ENCODE results near the gene PRKCA.
"Not testable (repeated sequence)": the region's sequence is repeated elsewhere in the genome, so short reads cannot be mapped to it uniquely, and the experiment has no call there.

Gene PRKCA

DNA sequence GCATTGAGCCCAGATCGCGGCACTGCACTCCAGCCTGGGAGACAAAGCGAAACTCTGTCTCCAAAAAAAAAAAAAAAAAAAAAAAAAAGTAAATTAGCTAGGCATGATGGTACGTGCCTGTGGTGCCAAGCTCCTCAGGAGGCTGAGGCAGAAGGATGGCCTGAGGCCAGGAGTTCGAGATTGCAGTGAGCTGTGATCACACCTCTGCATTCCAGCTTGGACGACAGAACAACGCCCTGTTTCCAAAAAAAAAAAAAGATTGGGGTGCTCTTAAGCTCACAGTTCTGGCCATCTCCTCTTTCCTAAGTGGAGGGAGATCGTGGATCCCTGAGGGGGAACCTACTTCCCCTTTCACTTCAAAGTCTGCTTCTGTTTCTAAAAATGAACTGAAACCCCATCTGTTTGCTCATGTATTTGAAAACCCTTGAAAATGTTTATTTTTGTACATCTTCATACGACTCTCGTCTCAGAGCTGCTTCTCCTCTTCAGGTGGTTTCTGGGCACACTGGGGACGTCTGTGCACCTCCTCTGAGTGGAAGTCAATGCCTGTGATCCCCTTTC lies 138.8 kb downstream of the PRKCA start:
- no peak for DNase-seq (ENCODE audit: low spot score)

DNA sequence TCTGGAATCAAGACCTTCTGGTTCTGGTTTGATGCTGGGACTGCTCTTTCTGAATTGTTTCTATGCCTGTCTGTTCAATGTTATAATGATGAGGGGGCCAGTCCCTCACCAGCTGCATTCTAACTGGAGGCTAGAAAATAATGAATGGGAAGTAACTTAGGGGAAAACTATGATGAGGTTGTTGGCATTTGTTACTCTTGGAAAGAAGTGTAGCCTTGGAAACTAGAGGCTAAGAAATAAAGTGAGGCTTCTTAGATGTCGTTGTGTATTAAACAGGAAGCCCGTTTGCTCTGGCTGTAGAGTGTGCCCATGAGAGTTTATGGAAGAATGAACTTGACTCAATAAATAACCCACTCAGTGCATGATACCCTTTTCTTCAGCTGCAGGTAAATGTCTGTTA lies 140.8 kb downstream of the PRKCA start:
- DNase-seq (ENCODE audit: low spot score), result no peak

DNA sequence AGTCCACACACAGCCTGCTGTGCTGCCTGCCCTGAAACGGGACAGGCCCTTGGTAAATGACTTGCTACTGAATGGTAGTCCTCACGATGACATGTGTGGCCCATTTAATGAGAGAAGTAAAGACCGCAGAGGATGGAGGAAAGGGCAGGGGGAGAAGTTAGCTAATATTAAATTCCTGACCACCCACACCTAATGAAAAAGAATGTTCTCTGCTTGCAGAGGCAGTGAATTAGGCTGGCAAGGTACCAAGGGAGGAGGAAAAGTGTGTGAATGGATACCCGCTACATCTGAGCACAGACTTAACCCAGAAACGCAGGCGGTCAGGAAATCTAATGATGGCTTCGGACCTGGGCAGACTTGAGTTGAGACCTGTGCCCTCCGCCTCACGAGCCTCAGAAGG lies 141.2 kb downstream of the PRKCA start:
- DNase-seq (ENCODE audit: low spot score), result no peak

- DNase-seq (ENCODE audit: low spot score), result no peak
Measured at GRCh38 chr17:66444031-66444430, 141.6 kb downstream of the PRKCA start.

DNA sequence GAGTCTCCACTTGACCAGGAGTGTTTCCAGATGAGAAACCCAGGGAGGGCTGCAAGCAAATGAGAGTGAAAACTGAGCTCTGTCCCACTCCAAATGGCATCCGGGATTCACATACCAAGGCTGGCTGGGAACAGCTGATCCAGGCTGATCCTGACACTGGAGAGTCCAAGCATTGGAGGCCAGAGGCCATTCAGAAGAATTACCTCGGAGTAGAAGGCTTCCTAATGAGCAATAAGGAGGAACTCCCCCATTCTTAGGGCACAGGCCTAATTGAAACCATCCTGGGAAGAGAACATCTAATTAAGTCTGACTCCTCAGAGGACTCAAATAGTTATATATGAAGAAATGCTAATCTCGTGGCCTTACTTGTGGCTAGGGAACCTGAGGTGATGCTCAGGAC lies 142.8 kb downstream of the PRKCA start:
- DNase-seq (ENCODE audit: low spot score), result no peak

DNA sequence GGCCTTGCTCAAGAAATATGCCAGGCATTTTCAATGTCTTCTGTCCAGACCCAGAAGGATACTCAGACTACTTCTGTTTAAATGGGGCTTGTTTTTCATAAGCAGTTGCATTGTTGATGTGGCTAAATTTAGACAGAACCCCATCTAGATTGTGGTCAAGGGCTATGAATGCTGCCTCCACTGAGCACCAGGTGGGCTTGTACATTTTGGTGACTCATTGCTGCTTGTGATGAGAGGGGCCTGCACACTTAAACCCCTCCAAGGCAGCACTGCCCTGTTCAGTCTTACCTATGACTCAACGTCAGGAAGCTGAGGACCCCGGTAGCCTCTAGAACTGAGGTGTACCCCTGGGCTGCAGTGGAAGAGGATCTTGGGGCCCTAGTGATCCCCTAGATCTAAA lies 144.0 kb downstream of the PRKCA start:
- DNase-seq (ENCODE audit: low spot score), result no peak

GRCh38 chr17:66447159-66447558 lies 144.7 kb downstream of the PRKCA start:
- no peak for DNase-seq (ENCODE audit: low spot score)

- no peak for DNase-seq (ENCODE audit: low spot score)
Measured at GRCh38 chr17:66448026-66448639, 145.7 kb downstream of the PRKCA start.

- no peak for DNase-seq (ENCODE audit: low spot score)
Measured at GRCh38 chr17:66449418-66449977, 147.1 kb downstream of the PRKCA start.

DNA sequence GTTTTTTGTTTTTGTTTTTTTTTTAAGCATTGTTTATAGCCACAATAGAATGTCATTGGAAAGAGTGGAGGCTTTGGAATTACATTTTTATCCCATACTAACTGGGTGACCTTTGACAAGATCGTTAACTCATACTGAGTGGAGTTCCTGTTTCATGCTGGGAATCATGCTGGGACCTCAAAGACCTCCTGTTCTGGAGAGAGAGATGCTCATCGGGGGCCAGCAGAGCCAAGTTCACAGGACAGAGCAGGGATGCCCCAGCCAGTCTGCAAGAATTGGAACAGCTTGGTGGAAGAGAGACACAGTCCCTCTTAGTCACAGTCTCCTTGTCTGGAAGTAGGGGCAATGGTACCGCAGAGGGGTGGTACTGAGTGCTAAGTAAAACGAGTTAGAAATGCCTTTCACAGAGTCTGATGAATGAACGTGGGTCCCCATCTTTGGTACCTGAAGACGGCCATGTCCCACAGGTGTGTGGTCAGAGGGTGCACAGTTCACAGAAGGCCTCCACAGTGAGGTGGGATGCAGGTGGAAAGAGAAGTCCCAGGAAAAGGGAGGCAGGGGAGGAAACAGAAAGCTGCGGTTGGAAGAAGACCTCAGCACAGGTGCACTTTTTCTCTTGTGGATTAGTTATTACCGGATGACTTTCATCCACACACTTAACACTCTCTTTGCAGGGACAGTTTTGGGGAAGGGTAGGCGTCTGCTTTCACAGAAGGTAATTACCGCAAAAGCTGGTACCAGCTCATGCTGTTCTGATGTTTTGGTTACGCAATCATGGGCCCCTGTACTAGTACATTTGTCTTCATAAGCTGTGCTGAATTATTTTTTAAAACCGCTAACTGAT lies 147.8 kb downstream of the PRKCA start:
- no peak for DNase-seq (ENCODE audit: low spot score)

- no peak for DNase-seq (ENCODE audit: low spot score)
Measured at GRCh38 chr17:66450852-66451158, 148.4 kb downstream of the PRKCA start.

DNA sequence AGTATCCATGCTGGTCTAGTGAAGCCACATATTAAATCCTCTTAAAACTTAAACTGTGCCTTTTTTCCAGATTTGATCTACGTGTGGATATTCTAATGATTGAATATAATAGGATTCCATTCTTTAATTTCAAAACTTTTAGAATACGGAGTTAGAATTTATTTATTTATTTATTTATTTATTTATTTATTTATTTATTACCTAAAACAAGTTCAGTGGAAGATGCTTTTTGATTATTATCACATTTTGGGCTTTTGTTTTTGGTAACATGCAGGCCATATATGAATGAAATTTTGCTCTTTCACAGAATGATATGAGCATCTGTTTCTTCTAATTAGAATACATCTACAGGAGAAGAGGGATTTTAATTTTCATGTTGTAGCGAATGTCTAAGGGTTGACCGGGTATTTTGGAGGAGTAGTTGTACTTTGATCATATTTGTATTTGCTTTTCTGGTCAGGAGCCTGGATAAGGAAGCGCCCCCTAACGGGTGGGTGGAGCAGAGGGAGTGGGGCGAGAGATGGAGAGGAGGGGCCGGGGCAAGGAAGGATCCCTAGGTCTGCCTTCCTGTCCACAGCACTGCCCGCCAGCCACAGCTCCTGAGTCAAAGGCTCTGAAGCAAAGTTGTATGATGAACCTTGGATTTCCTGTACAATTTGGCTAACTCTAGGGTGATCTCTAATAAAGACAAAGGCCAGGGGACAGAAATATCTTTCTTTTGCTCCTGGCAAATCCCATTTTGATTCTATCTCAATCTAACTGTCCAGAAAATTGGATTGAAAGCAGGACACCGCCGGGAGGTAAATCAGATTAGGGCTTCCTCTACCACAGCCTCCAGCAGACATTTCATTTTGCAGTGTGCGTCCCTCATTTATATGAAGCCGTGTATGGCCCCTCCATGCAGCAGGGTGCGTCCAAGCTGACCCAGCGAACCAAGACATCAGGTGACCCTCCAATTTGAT lies 149.1 kb downstream of the PRKCA start:
- DNase-seq (ENCODE audit: low spot score), result no peak

DNA sequence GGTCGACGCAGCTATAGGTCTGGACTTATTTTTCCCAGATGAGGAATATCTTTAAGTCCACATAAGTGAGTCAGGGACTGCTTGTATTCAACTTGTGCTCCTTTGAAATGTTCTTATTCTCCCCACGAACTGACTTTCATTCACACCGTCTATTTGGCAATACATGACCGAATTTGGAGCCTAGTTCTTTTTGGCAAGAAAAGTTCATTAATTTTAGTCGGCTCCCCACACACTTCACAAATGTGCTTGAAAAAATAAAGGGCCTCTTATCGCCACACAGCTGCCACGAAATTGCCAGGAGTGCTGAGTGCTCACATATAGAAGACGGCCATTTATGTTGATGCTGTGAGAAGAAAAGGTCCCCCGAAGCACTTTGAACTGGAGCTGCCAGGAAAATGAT lies 152.6 kb downstream of the PRKCA start:
- no peak for DNase-seq (ENCODE audit: low spot score)

DNA sequence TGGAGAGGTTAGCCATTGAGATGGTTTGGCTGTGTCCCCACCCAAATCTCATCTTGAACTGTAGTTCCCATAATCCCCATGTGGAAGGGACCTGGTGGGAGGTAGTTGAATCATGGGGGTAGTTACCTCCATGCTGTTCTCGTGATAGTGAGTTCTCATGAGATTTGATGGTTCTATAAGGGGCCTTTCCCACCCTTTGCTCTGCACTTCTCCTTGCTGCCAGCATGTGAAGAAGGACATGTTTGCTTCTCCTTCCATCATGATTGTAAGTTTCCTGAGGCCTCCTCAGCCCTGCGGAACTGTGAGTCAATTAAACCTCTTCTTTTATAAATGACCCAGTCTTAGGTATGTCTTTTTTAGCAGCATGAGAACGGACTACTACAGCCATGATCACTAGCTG lies 155.1 kb downstream of the PRKCA start:
- DNase-seq (ENCODE audit: low spot score), result not testable (repeated sequence)

DNA sequence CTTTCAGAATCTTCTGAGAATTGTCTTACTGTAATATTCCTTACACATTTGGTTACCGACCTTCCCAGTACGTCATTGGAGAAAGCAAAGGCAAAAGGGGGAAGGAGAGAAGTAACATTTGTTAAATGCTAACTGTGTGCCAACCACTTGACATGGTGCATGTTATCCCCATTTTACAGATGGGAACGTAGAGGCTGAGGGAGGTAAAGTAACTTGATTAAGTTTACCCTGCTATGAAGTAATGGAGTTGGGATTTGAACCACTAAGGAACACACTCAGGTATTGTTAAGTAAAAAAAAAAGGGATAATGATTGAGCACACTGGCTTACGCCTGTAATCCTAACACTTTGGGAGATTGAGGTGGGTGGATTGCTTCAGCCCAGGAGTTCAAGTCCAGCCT lies 156.4 kb downstream of the PRKCA start:
- no peak for DNase-seq (ENCODE audit: low spot score)

- no peak for DNase-seq (ENCODE audit: low spot score)
Measured at GRCh38 chr17:66459811-66460270, 157.4 kb downstream of the PRKCA start.

GRCh38 chr17:66460558-66460957 lies 158.1 kb downstream of the PRKCA start:
- DNase-seq (ENCODE audit: low spot score), result no peak

GRCh38 chr17:66461343-66461995 lies 159.1 kb downstream of the PRKCA start:
- DNase-seq (ENCODE audit: low spot score), result no peak

DNA sequence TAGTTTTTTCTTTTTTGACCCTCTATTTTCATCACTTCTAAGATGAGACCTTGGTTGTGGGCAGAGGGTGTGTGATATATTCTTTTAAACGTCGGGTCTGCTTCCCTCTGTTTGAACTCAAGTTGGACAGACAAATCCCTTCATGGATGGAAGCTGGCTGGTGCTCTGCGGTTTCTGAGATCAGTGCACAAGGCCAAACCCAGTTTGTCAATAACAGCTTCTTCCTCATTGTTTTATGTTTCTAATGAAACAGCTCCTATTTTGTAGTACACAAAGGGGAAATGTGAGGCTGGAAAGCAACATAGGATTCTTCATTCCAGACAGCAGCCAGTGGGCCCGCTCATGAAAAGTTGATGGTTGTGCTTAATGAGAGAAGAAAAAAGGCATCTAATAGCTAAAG lies 159.6 kb downstream of the PRKCA start:
- DNase-seq (ENCODE audit: low spot score), result no peak

GRCh38 chr17:66464921-66465320 lies 162.5 kb downstream of the PRKCA start:
- no peak for DNase-seq (ENCODE audit: low spot score)

- DNase-seq (ENCODE audit: low spot score), result no peak
Measured at GRCh38 chr17:66465701-66466100, 163.3 kb downstream of the PRKCA start.

Data from CD4-positive, alpha-beta T cell treated with Interleukin-15 for 4 hours (primary cell).